Measurements from ENCODE around the gene GNE. TPM values are rescaled to one million over a fixed set of nuclear protein-coding genes. Genes with fewer than 3 reads are reported as not detected.

GNE gene
- total and polyA plus RNA-seq, 2 of the 13 experiments (the other 11 are each of a cell fraction or from before 2014, with no cell fraction given) = 16.1 to 24.1 TPM

DNA sequence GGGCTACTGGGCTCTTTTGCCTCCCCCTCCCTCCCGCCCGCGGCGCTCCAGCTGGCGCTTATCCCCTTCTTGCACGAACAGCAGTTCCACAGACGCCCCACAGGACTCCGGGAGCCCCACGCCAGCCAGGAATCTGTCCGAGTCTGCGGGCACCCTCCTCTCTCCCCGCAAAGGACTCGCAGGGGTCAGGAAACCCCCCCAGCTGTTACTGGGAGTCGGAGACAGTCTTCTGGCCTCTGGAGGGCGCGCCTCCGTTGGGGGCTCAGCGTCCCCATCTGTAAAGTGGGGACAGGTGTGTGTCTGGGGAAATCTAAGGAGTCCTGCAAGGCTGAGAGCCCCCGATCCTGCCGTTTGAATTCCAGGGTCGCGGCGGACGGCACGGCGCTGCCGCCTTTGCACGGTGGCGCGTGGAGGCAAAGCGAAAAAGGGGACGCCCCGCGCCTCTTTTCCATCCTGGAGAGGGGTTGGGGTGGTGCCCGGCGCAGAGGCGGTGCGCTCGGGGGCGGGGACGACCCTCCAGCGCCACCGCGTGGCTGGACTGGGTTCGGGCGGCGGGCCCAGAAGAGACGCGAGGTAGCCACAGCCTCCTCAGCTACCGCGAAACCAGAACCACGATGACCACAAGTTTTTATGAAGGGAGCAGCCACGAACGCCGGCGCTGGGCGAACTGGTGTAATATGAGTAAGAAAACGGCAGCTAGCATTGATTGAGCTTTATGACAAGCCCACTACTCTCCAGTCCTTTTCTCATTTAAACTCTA lies 91.9 kb downstream of the GNE start (continued):
- TF ChIP-seq, protein P1, sequence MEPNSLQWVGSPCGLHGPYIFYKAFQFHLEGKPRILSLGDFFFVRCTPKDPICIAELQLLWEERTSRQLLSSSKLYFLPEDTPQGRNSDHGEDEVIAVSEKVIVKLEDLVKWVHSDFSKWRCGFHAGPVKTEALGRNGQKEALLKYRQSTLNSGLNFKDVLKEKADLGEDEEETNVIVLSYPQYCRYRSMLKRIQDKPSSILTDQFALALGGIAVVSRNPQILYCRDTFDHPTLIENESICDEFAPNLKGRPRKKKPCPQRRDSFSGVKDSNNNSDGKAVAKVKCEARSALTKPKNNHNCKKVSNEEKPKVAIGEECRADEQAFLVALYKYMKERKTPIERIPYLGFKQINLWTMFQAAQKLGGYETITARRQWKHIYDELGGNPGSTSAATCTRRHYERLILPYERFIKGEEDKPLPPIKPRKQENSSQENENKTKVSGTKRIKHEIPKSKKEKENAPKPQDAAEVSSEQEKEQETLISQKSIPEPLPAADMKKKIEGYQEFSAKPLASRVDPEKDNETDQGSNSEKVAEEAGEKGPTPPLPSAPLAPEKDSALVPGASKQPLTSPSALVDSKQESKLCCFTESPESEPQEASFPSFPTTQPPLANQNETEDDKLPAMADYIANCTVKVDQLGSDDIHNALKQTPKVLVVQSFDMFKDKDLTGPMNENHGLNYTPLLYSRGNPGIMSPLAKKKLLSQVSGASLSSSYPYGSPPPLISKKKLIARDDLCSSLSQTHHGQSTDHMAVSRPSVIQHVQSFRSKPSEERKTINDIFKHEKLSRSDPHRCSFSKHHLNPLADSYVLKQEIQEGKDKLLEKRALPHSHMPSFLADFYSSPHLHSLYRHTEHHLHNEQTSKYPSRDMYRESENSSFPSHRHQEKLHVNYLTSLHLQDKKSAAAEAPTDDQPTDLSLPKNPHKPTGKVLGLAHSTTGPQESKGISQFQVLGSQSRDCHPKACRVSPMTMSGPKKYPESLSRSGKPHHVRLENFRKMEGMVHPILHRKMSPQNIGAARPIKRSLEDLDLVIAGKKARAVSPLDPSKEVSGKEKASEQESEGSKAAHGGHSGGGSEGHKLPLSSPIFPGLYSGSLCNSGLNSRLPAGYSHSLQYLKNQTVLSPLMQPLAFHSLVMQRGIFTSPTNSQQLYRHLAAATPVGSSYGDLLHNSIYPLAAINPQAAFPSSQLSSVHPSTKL (CRISPR knock-in tag; IDR thresholded peaks at IDR 0.05) = no peak; the same call in 1 of the 2 replicates
- TF ChIP-seq DNMT3B (CRISPR knock-in tag; conservative IDR thresholded peaks at IDR 0.05) = no peak
- peak; percentile 67; the same call in 1 of the 2 replicates for TF ChIP-seq KDM2A (CRISPR knock-in tag; IDR thresholded peaks at IDR 0.05; ENCODE audit: borderline replicate concordance, low read depth)
- TF ChIP-seq ZNF431 (CRISPR knock-in tag; IDR thresholded peaks at IDR 0.05; ENCODE audit: borderline replicate concordance, low read depth) = no peak
- no peak for TF ChIP-seq MLLT10 (CRISPR knock-in tag; IDR thresholded peaks at IDR 0.05)
- TF ChIP-seq, protein P2, sequence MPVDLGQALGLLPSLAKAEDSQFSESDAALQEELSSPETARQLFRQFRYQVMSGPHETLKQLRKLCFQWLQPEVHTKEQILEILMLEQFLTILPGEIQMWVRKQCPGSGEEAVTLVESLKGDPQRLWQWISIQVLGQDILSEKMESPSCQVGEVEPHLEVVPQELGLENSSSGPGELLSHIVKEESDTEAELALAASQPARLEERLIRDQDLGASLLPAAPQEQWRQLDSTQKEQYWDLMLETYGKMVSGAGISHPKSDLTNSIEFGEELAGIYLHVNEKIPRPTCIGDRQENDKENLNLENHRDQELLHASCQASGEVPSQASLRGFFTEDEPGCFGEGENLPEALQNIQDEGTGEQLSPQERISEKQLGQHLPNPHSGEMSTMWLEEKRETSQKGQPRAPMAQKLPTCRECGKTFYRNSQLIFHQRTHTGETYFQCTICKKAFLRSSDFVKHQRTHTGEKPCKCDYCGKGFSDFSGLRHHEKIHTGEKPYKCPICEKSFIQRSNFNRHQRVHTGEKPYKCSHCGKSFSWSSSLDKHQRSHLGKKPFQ (CRISPR knock-in tag; IDR thresholded peaks at IDR 0.05; ENCODE audit: insufficient replicate concordance) = no peak
- TF ChIP-seq, protein P3, sequence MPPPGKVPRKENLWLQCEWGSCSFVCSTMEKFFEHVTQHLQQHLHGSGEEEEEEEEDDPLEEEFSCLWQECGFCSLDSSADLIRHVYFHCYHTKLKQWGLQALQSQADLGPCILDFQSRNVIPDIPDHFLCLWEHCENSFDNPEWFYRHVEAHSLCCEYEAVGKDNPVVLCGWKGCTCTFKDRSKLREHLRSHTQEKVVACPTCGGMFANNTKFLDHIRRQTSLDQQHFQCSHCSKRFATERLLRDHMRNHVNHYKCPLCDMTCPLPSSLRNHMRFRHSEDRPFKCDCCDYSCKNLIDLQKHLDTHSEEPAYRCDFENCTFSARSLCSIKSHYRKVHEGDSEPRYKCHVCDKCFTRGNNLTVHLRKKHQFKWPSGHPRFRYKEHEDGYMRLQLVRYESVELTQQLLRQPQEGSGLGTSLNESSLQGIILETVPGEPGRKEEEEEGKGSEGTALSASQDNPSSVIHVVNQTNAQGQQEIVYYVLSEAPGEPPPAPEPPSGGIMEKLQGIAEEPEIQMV (CRISPR knock-in tag; IDR thresholded peaks at IDR 0.05; ENCODE audit: low read depth) = no peak
- TF ChIP-seq SOX13 (IDR thresholded peaks at IDR 0.05) = no peak
- no peak; a peak in 1 of 4 replicates for TF ChIP-seq SOX13 (CRISPR knock-in tag; conservative IDR thresholded peaks at IDR 0.05 in 1 of 2, IDR thresholded peaks at IDR 0.05 in 1 of 2)
- TF ChIP-seq, protein P4, sequence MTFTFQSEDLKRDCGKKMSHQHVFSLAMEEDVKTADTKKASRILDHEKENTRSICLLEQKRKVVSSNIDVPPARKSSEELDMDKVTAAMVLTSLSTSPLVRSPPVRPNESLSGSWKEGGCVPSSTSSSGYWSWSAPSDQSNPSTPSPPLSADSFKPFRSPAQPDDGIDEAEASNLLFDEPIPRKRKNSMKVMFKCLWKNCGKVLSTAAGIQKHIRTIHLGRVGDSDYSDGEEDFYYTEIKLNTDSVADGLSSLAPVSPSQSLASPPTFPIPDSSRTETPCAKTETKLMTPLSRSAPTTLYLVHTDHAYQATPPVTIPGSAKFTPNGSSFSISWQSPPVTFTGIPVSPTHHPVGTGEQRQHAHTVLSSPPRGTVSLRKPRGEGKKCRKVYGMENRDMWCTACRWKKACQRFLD (CRISPR knock-in tag; IDR thresholded peaks at IDR 0.05; ENCODE audit: borderline replicate concordance) = no peak
- TF ChIP-seq, protein P5, sequence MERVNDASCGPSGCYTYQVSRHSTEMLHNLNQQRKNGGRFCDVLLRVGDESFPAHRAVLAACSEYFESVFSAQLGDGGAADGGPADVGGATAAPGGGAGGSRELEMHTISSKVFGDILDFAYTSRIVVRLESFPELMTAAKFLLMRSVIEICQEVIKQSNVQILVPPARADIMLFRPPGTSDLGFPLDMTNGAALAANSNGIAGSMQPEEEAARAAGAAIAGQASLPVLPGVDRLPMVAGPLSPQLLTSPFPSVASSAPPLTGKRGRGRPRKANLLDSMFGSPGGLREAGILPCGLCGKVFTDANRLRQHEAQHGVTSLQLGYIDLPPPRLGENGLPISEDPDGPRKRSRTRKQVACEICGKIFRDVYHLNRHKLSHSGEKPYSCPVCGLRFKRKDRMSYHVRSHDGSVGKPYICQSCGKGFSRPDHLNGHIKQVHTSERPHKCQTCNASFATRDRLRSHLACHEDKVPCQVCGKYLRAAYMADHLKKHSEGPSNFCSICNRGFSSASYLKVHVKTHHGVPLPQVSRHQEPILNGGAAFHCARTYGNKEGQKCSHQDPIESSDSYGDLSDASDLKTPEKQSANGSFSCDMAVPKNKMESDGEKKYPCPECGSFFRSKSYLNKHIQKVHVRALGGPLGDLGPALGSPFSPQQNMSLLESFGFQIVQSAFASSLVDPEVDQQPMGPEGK (CRISPR knock-in tag; IDR thresholded peaks at IDR 0.05) = 0 out of 2 replicates have a peak, but pooled peaks have one; percentile 23
- no peak for TF ChIP-seq ARID2 (CRISPR knock-in tag; IDR thresholded peaks at IDR 0.05; ENCODE audit: borderline replicate concordance)
- no peak for TF ChIP-seq THYN1 (CRISPR knock-in tag; IDR thresholded peaks at IDR 0.05; ENCODE audit: borderline replicate concordance, low read depth)
- TF ChIP-seq ZNF282 (IDR thresholded peaks at IDR 0.05; ENCODE audit: partially characterized antibody) = no peak
- TF ChIP-seq, protein P6, sequence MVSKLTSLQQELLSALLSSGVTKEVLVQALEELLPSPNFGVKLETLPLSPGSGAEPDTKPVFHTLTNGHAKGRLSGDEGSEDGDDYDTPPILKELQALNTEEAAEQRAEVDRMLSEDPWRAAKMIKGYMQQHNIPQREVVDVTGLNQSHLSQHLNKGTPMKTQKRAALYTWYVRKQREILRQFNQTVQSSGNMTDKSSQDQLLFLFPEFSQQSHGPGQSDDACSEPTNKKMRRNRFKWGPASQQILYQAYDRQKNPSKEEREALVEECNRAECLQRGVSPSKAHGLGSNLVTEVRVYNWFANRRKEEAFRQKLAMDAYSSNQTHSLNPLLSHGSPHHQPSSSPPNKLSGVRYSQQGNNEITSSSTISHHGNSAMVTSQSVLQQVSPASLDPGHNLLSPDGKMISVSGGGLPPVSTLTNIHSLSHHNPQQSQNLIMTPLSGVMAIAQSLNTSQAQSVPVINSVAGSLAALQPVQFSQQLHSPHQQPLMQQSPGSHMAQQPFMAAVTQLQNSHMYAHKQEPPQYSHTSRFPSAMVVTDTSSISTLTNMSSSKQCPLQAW (CRISPR knock-in tag; IDR thresholded peaks at IDR 0.05) = no peak
